MV-4-11 (cell line): Measurements from ENCODE around the gene DOCK2.
A peak's percentile ranks its signal among the peaks of the same experiment; 100 is the strongest.

ENCODE experiments used
- DNase-seq: peaks from one replicate; lab custom pipeline; 2025; lab: John Stamatoyannopoulos, UW

Gene DOCK2

GRCh38 chr5:169988947-169989346 lies 351.9 kb downstream of the DOCK2 start:
- DNase-seq = no peak

GRCh38 chr5:169989365-169989764 lies 352.3 kb downstream of the DOCK2 start:
- DNase-seq = no peak

- DNase-seq = no peak
These were observed 354.2 kb downstream of the DOCK2 start for GRCh38 chr5:169991115-169991869.

GRCh38 chr5:169992789-169993484 lies 355.9 kb downstream of the DOCK2 start:
- no peak for DNase-seq

GRCh38 chr5:169993485-169993790 lies 356.4 kb downstream of the DOCK2 start:
- no peak for DNase-seq

- DNase-seq = peak; percentile 31
These were observed 360.7 kb downstream of the DOCK2 start for GRCh38 chr5:169997798-169998197.

- no peak for DNase-seq
These were observed 362.5 kb downstream of the DOCK2 start for GRCh38 chr5:169999621-170000020.

GRCh38 chr5:170000155-170000554 lies 363.1 kb downstream of the DOCK2 start:
- no peak for DNase-seq

GRCh38 chr5:170006021-170006420 lies 368.9 kb downstream of the DOCK2 start:
- DNase-seq = no peak

GRCh38 chr5:170008376-170008775 lies 371.3 kb downstream of the DOCK2 start:
- no peak for DNase-seq

- DNase-seq = no peak
These were observed 373.5 kb downstream of the DOCK2 start for GRCh38 chr5:170010595-170010994.

GRCh38 chr5:170011751-170012150 lies 374.7 kb downstream of the DOCK2 start:
- no peak for DNase-seq

GRCh38 chr5:170012622-170013021 lies 375.5 kb downstream of the DOCK2 start:
- DNase-seq = no peak

- no peak for DNase-seq
These were observed 383.3 kb downstream of the DOCK2 start for GRCh38 chr5:170020423-170020822.

GRCh38 chr5:170021506-170021905 lies 384.4 kb downstream of the DOCK2 start:
- DNase-seq = no peak

- DNase-seq = no peak
These were observed 388.8 kb downstream of the DOCK2 start for GRCh38 chr5:170025853-170026252.

- DNase-seq = no peak
These were observed 391.0 kb downstream of the DOCK2 start for GRCh38 chr5:170028124-170028523.

GRCh38 chr5:170034231-170034630 lies 397.2 kb downstream of the DOCK2 start:
- no peak for DNase-seq

GRCh38 chr5:170038241-170038640 lies 401.2 kb downstream of the DOCK2 start:
- no peak for DNase-seq

GRCh38 chr5:170039830-170040229 lies 402.8 kb downstream of the DOCK2 start:
- DNase-seq = no peak

- DNase-seq = no peak
These were observed 409.2 kb downstream of the DOCK2 start for GRCh38 chr5:170046241-170046640.

GRCh38 chr5:170049713-170050112 lies 412.6 kb downstream of the DOCK2 start:
- no peak for DNase-seq

GRCh38 chr5:170053896-170054295 lies 416.8 kb downstream of the DOCK2 start:
- no peak for DNase-seq

GRCh38 chr5:170055606-170056005 lies 418.5 kb downstream of the DOCK2 start:
- DNase-seq = no peak
